GM12878 (cell line): ENCODE data around the gene CSTPP1.

Experiments
- MAX ChIP-seq: IDR thresholded peaks from 2 replicates; pipeline ENCODE4 v1.6.1; 2012; ENCODE audit warnings: low read depth, low read length, improper control_type of control experiment
- MTA2 ChIP-seq: fragments of 450-650 bp; IDR thresholded peaks from 2 replicates; pipeline ENCODE4 v1.6.1; 2016; ENCODE audit warnings: low read depth, mild to moderate bottlenecking, moderate library complexity
- NFYB ChIP-seq: IDR thresholded peaks from 2 replicates; pipeline ENCODE4 v1.6.1; 2011; ENCODE audit warnings: low read depth, mild to moderate bottlenecking, low read length, improper control_type of control experiment, moderate library complexity; ENCODE audit not compliant: insufficient read depth
- POLR2A ChIP-seq: IDR thresholded peaks from 2 replicates; pipeline ENCODE4 v1.6.1; 2011; ENCODE audit warnings: low read depth, mild to moderate bottlenecking, low read length
- TCF7 ChIP-seq: IDR thresholded peaks from 2 replicates; pipeline ENCODE4 v1.6.1; 2014; ENCODE audit warnings: antibody characterized with exemption, borderline replicate concordance
- TF ChIP-seq, protein P1 (sequence below), 3 experiments: IDR thresholded peaks in 2 of 3; conservative IDR thresholded peaks in 1 of 3; 2 replicates each; pipeline ENCODE4 v1.5.1; 2011; ENCODE audit warnings: low read depth in 3 of 3, low read length in 3 of 3, mild to moderate bottlenecking in 3 of 3, control low read depth in 2 of 3, moderate library complexity in 2 of 3, inconsistent platforms in 1 of 3, mixed read lengths in 1 of 3; ENCODE audit not compliant: control insufficient read depth in 2 of 3, insufficient read depth in 1 of 3; ENCODE audit errors: extremely low read depth in 1 of 3
- TF ChIP-seq, protein P2 (sequence below): IDR thresholded peaks from 2 replicates; pipeline ENCODE4 v1.6.1; 2012; ENCODE audit warnings: mild to moderate bottlenecking, low read depth, low read length

DNA sequence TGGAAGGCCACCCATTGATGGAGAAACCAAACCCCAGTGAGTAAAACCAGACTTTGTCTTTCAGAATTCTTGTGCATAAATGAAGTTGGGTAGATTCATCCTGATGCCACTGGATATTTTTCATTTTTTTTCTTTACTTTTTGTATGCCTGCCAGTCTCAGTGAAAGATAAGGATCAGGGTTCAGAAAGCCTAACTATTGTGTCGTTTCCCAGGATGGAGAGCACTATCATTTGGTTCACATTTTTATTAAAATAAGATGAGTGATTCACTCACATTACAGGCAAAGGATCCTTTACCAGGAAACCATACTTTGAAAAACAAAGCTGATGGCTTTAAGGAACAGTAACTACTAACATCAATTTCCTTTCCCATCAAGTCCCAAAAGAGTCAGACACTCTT lies 188.1 kb downstream of the CSTPP1 start:
- TF ChIP-seq, protein P1, sequence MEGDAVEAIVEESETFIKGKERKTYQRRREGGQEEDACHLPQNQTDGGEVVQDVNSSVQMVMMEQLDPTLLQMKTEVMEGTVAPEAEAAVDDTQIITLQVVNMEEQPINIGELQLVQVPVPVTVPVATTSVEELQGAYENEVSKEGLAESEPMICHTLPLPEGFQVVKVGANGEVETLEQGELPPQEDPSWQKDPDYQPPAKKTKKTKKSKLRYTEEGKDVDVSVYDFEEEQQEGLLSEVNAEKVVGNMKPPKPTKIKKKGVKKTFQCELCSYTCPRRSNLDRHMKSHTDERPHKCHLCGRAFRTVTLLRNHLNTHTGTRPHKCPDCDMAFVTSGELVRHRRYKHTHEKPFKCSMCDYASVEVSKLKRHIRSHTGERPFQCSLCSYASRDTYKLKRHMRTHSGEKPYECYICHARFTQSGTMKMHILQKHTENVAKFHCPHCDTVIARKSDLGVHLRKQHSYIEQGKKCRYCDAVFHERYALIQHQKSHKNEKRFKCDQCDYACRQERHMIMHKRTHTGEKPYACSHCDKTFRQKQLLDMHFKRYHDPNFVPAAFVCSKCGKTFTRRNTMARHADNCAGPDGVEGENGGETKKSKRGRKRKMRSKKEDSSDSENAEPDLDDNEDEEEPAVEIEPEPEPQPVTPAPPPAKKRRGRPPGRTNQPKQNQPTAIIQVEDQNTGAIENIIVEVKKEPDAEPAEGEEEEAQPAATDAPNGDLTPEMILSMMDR (IDR thresholded peaks at IDR 0.05 in 2 of 3, conservative IDR thresholded peaks at IDR 0.05 in 1 of 3; ENCODE audit: control insufficient read depth in 2 of 3, extremely low read depth in 1 of 3, insufficient read depth in 1 of 3, low read depth in 3 of 3, low read length in 3 of 3), result no peak
- TF ChIP-seq POLR2A, result no peak
- no peak for TF ChIP-seq MAX
- TF ChIP-seq, protein P2, sequence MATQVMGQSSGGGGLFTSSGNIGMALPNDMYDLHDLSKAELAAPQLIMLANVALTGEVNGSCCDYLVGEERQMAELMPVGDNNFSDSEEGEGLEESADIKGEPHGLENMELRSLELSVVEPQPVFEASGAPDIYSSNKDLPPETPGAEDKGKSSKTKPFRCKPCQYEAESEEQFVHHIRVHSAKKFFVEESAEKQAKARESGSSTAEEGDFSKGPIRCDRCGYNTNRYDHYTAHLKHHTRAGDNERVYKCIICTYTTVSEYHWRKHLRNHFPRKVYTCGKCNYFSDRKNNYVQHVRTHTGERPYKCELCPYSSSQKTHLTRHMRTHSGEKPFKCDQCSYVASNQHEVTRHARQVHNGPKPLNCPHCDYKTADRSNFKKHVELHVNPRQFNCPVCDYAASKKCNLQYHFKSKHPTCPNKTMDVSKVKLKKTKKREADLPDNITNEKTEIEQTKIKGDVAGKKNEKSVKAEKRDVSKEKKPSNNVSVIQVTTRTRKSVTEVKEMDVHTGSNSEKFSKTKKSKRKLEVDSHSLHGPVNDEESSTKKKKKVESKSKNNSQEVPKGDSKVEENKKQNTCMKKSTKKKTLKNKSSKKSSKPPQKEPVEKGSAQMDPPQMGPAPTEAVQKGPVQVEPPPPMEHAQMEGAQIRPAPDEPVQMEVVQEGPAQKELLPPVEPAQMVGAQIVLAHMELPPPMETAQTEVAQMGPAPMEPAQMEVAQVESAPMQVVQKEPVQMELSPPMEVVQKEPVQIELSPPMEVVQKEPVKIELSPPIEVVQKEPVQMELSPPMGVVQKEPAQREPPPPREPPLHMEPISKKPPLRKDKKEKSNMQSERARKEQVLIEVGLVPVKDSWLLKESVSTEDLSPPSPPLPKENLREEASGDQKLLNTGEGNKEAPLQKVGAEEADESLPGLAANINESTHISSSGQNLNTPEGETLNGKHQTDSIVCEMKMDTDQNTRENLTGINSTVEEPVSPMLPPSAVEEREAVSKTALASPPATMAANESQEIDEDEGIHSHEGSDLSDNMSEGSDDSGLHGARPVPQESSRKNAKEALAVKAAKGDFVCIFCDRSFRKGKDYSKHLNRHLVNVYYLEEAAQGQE, result no peak
- no peak for TF ChIP-seq MTA2
- TF ChIP-seq TCF7, result no peak
- TF ChIP-seq NFYB, result no peak
